Stimulated activated CD4-positive, alpha-beta T cell treated with anti-CD3 and anti-CD28 coated beads, TNF-alpha, amount 100 ng/mL, for 48 hours (primary cell): ENCODE data around the gene PARP6.
A peak's percentile ranks its signal among the peaks of the same experiment; 100 is the strongest.

Experiments used
- DNase-seq, 3 donors: peaks; one replicate each; pipeline ENCODE4 v3.0.0-alpha.2; 2020; ENCODE audit warnings: low read depth in 3 of 3

PARP6 gene

DNA sequence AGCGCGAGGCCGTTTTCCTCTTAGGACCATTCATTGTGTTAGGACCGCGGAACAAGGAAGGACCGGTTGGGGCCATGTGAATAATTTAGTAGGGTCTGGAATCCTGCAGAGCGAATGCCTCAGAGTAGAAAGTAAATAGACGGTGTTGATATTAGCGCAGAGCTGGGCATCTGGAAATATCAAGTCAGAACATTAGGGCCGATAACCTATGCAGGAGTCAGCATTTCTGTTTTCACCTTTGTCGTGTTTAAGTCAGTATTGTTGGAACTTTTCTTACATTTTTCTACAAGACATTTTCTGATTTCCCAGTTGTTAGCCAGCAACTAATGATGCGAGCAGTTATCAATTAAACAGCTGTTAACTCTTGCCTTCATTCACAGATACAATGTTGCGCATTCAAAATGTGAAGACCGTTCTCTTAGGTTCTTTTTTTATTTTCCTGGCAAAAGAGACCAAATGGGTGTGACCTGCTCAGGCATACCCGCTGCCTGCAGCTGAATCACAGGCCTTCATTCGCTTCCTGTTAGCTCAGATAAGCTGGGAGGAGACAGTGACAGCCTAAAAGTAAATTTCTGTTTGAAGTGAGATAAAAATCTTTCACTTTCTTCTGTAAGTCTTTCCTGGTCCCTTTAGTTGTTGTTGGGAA is 40.4 kb downstream of the PARP6 start:
- DNase-seq, result peak in 1 of 3 donors; percentile 31

DNA sequence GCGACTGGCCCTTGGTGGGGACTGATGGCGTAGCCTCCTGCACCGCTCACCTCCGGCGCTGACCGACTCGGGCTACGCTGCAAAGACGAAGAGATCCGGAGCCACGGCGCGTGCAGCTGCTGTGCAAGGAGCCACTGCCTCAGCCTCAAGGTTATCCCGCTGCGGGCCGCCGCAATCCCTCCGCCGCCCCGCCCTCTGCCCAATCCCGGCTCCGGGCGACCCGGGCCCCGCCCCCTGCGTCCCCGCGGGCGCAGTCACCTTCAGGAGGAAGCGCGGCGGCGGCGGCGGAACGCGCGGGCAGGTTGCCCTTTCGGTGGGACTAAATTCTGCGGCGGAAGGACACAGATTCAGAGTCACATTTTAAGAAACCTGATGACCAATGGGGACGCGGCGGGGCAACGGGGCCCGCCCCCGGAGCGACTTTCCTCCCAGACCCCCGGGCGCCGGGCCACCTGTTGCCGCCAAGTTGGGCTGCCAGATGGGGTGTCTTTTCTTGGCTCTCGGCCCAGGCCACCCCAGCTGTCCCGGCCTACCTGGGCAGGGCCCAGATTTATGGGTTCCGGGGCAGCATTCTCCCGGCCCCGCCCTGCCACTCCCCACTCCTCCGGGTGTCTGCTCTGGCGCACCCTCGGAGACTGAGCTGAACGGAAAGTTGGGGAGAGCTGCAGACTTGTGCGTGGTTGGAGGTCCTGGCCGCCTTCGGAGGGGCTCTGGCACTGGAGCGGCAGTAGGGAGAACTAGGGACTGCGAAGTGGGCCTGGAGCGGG is 41.1 kb downstream of the PARP6 start, which contains the start of gene PKM:
PKM (minus strand) TSS at position 125 of the 767 bp plus-strand sequence. CDS start 12,093 bp downstream, outside the sequence.
- DNase-seq, result peak; percentile 96 to 99 (median 98)

DNA sequence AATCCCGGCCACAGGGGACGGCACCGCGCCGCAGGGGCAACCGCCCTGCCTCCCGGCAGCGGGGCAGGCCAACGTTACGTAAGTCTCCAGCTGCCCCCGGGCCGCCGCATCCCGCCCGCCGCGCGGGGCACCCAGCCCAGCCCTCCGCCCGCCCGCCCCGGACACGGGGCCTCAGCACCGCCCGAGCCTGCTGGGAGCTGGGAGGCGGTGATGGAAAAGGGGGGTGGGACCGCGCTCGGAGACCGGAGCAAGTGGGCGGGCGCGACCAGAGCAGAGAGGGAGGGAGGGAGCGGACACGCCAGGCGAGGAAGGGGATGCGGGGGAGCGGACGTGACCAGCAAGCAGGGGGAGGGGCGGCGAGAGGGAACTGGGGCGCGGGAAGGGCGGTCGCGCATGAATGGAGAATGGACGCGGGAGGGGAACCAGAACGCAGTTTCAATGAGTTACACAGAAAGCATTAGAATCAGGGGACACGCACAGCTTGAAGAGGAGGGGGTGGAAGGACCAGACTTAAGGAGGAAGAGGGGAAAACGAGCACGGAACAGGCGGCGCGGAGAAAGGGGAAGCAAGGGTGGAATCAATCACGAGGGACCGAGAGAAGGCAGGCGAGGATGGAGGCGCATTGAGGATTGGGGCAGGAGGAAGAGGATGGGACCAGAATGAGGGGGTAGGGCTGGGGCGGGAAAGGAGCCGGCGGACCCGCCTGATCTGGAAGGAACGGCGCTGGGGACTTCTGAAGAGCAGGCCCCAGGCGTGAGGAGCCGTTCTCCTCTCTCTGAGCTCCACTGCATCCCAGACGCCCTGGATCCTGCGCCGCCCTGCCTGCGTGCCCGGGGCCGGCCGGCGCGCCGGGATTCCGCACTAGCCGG is 41.9 kb downstream of the PARP6 start:
- DNase-seq, result peak; percentile 73 to 92 (median 81)

DNA sequence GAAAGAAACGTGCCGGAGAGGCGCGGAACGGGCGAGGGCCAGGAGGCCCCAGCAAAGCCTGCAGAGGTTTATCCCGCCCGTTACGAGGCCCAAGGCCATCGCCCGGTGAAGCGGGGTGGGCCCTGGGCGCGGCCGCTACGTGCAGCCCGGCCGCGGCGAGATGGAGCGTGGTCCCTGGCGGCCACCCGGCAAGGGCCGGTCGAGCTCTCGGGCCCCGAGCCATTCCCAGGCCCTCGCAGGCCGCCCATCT is 42.5 kb downstream of the PARP6 start:
- no peak for DNase-seq

DNA sequence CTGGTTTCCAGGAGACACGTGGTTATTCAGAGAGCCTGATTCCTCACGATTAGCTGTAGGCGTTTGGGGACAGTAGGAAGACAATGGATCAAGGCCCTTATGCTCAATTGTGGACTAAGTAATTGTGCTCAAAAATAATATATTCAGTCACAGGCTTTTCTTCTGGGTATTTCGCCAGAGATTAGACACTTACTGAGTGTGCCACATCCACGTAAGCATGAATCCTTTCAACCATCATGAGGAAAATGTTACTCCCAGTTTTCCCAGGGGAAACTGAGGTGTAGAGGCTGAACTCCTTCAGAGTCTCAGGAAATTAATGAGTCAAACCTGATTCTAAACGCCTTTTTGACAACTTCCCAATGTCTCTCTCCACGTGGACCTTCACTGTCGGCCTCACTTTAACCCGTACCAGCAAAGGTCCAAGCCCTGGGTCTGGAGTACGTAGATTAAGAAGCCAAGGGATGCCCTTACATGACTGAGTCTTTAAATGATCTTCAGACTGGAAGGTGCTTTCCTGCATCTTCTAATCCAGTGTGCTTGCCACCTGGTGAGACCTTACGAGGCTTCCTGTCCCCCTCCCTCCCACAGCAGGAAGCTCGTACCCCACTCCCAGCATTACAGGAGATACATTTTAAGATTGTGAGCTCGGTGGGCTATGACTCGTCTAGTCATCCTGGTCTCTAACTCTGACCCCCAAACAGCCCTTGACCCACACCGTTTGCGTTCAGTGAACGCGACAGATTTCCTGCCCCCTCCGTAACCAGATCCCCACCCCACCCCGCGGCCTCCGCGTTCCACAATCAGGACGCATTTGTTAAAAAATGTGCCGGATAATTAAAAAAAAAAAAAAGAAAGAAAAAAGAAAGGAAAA is 43.0 kb downstream of the PARP6 start:
- no peak for DNase-seq

DNA sequence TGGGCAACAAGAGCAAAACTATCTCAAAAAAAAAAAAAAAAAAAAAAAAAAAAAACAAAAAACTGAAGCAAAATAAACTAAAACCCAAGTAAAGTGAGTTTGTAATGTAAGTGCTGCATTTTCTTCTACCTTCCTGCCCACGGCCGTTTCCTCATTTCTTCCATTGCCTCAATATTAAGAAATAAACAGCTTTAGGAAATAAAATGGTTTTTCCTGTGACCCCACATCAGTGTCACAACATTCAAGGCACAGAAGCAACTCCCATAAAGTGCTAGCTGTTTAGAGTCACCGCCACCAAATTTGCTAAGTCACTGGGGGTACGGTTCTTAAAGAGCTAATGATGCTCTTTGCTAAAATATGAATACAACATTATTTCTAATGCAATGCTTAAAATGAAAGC is 44.6 kb downstream of the PARP6 start:
- DNase-seq, result no peak

DNA sequence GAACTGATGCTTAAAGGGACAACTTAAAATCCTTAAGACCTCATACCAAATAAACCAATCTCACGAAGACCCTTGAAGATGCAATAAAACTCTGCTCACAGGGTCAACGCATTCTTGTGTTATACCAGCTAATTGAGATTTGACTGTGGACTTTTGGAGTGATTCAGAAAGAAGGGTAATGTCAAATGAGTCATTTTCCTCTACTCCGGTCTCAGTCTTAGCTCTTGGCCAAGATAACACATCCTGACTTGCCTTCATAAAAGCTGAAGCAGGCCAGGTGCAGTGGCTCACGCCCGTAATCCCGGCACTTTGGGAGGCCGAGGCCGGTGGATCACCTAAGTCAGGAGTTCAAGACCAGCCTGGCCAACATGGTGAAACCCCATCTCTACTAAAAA is 45.2 kb downstream of the PARP6 start:
- peak in 1 of 3 donors; percentile 58 for DNase-seq

DNA sequence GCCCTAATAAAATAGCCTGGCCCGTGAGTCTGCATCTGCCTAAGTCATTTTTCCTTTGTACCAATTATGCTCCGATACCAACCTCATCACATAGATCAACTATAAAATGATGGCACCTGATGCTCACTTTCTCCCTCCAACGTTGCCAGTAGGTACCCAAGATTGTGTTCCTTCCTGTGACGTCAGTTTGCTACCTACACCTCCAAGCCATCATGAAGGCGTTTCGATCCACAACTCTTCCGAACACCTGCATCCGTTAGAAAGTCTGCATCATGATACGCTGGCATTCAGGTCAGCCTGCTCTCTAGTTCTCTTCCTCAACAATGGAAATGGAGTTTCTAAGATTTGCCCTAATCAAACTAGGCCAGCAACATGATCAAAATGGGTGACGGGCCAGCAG is 49.1 kb downstream of the PARP6 start:
- no peak for DNase-seq

DNA sequence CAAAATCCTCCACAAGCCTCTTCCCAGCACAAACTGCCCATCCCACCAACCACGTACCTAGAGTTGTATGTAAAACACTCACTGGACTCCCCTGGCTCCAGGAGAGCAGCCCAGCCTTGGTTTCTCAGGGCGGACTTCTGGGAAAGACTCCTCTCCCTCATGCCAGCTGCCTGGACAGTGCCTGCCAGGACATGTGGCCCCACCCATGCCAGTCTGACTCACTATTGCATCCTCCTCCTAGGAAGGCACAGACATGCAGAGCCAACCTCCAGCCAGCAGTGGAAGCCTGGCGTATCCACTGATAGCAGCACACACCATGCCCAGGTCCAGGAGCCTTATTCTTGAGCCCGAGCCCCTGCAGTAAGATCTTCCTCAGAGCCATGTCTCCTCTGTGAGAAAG is 50.0 kb downstream of the PARP6 start:
- no peak for DNase-seq

DNA sequence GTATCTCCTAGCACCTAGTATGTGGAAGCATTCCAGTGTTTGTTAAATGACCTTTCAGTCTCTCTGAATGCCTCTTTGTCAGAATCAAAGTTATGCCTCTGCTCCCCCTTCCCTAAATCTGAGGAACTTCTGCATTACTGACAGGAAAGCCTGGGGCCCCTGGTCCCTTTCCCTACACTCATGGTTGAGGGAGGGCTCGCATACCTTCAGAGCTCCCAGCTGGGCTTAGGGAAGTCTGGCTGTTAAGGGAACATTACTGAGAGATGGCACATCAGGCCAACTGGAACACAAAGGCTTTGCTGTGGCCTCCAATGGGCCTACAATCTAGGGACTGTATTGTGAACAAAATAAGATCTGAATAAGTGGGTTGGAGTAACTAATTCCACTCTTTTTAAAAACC is 51.7 kb downstream of the PARP6 start:
- DNase-seq, result no peak

DNA sequence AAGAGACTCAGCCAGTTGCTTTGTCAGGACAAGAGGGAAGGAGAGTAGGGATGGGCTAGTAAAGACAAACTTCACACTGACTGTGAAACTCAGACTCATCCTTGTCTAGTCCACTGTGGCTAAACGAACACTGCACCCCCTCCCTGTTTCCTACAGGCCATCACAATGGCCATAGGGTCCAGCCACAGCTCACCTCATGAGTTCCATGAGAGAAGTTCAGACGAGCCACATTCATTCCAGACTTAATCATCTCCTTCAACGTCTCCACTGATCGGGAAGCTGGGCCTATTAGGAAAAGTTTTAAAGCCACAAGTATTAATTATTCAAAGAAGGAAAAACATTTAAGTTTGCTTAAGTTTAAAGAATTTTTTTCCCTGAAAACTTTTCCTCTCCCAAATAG is 55.1 kb downstream of the PARP6 start:
- DNase-seq, result no peak

DNA sequence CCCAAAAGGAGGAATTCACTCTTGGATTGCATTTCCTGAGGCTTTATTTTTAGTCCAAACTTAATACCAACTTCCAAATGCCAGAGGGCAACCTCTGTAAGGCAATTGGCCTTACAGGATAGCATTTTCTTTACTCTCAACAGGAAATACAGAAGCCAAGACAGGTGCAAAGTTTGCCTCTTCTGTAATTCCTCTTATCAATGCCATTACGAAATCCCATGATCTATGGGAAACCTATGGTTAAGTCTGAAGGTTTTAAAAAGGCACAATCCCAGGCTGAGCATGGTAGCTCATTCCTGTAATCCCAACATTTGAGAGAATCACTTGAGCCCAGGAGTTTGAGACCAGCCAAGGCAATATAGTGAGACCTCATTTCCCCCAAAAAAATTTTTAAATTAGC is 56.3 kb downstream of the PARP6 start:
- DNase-seq, result no peak

DNA sequence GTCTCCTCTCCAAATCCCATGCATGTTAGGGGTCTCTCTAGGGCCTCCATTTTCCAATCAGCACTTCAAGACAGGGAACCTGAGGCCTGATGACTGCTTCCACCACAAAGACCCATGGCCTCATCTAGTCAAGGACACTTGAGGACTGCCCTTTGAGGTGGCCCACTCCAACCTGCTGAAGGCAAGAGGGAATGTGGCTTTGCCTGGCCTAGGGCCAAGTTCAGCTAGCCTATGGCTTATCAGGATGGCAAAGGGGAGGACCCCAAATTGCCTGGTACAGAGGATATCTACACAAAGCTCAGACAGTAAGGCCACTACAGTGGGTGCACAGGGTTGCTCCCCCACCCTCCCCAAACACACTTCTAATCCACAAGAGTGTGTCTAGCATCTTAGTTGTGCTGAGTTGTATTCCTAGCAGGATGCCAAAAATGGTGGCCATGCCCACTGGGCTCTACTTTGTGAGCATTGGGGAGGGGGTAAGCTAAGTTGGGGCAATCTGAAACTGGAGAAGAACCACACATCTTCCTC is 64.7 kb downstream of the PARP6 start:
- DNase-seq, result no peak

DNA sequence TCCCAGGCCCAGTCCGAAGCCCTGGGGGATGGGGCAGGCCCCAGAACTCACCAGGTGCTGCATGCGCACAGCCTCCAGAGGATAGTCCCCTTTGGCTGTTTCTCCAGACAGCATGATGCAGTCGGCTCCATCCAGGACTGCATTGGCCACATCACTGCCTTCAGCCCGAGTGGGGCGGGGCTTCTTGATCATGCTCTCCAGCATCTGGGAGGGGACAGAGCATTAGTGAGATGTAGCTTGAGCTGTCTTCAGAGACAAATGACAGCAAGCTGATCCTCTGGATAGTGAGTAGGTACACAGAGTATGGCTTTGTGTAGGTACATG is 65.7 kb downstream of the PARP6 start:
- no peak for DNase-seq

DNA sequence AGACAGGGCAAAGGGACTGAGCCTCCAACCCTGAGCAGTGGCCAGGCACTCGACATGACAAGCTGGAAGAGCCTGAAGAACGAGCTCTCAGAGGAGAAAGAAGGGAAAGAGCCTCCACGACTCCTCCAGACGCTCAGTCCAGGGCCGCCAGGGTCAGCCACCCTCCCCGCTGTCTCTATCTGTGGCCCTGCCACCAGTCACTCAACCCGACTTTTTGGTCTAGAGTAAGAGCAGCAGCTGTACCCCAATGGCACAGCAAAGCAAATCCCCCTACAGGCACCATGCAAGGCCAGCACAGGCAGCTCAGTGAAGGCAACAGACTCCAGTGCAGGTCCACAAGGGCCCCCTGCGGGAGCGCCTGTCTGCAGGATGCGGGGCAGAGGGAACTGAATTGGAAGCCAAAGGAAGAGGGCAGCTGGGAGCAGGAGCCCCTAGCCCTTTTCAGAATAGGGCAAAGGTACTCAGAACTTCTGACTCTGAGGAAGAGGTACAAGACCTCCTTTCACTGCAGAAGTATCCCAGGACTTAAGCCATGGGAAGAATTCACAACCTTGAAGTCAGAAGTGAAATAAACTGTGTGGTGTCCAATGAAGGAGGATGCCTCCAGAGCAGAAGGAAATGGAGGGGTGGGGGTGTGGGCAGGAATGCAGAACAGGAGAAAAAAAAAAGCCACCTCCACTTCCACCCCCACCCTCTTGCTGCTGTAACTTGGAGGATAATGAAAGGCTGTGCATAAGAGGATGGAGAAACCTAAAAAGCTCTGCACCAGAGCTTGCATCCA is 66.3 kb downstream of the PARP6 start:
- DNase-seq, result no peak

DNA sequence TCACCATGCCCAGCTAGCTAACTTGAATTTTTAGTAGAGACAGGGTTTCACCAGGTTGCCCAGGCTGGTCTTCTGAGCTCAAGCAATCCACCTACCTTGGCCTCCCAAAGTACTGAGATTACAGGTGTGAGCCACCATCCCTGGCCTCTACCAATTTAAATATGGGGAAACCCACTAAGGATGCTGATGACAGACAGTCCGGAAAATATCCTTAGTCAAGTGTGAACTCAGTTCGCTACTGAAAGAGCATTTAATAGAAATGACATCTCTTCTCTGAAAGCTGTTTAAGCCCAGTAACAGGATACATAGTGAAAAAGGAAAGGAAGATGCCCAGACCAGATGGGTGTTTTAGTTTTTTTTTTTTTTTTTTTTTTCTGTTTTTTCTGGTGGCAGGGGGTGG is 67.1 kb downstream of the PARP6 start:
- no peak for DNase-seq

DNA sequence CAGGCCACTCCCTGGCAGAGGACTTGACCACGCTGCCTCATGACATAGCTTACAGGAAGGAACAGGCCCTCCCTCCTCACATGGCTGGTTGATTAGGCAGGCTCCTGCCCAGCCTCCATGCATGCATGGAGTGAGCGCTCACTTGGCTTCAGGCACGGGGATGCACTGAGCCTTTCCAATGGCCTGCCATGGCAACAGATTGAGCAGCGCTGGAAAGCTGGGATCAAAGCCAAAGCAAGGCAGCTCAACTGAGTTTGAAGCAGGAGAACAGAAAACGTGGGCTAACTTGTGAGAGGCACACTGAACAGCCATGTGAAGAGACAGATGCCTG is 68.9 kb downstream of the PARP6 start:
- DNase-seq, result no peak

DNA sequence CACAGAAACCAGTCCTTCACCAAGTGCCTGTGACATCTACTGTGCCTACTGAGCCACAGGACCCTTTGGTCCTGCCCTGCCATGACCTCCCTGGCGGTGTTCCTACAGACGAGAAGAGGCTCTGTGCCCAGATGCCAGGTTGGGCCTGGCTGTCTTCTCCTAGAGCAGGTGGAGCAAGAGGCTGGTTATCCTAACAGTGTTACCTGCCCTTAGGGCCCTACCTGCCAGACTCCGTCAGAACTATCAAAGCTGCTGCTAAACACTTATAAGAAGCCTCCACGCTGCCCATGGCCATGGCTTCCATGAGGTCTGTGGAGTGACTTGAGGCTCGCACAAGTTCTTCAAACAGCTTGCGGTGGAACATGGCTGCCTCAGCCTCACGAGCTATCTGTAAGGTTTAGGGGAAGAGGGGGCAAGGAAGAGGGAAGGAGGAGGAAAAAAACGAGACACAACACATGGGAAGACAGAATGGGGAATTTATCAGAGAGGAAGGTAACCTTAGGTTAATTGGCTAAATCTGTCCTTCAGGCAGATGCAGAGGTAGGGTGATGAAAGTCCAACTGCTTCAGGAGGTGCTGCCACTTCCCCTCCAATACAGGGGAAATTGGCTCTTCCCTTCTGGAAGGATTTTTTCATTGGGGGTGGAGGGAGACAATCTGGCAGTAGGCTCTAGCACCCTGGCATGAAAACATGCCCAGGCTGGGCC is 69.4 kb downstream of the PARP6 start:
- DNase-seq, result no peak

DNA sequence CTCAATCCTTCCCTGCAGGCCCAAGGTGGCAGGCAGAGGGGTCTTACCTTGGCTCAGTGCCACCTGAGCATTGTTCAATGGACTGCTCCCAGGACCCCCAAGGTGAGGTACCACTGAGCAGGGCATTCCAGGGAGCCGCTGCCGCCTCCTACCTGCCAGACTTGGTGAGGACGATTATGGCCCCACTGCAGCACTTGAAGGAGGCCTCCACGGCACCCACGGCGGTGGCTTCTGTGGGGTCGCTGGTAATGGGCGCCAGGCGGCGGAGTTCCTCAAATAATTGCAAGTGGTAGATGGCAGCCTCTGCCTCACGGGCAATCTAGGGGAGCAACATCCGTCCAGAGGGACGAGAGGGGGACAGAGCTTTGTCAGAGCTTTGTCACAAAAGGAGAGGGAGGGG is 70.1 kb downstream of the PARP6 start:
- DNase-seq, result no peak

DNA sequence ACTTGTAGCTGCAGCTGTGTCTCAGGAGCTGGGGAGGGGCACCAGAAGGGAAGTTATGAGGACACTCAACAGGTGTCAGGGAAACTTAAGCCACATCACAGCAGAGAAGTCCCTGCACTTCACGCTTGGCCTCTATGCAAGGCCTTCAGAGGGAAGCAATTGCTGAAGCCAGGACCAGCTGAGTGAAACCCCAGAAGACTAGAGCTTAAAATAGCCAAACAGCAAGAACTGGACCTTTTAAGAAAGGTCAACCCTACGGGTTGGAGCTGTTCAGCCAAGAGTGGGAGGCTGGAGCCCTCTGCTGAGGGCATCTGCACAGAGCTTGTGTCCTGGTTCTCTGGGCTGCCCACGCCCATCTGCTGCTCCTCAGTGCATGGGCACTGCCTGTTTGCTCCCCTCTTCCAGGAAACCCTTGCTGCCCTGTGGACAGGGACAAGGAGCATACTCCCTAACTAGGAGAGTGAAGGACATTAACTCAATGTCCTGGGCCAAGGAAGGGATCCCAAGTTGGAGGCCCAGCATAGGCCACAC is 70.9 kb downstream of the PARP6 start:
- DNase-seq, result no peak
